Brain microvascular endothelial cell (primary cell): ENCODE results near the gene RECQL5.

Source experiments
- DNase-seq: peaks from one replicate; pipeline ENCODE4 v3.0.0-alpha.2; 2020
- H3K27ac ChIP-seq: fragments of 250-450 bp; sonication (Bioruptor Pico); 2 replicates; pipeline ENCODE4 v1.5.1; 2020; ENCODE audit warnings: mild to moderate bottlenecking, moderate library complexity
- H3K27me3 ChIP-seq: fragments of 250-450 bp; sonication (Bioruptor Pico); replicated peaks from 2 replicates; pipeline ENCODE4 v1.5.1; 2020; ENCODE audit warnings: mild to moderate bottlenecking
- H3K36me3 ChIP-seq: fragments of 250-450 bp; sonication (Bioruptor Pico); replicated peaks from 2 replicates; pipeline ENCODE4 v1.5.1; 2020; ENCODE audit warnings: mild to moderate bottlenecking
- H3K4me3 ChIP-seq: 2 replicates; pipeline ENCODE4 v1.5.1; 2011; ENCODE audit warnings: low read depth, mild to moderate bottlenecking, control low read depth, low read length, moderate library complexity
- in situ Hi-C: cut with HindIII; loops from 2 replicates; pipeline ENCODE4 v1.10.0; 2017; ENCODE audit warnings: low sequenced_read_pairs, low pct_ligation_motif_present
- TF ChIP-seq, protein P1 (sequence below): IDR thresholded peaks from 2 replicates; pipeline ENCODE4 v1.5.1; 2011; ENCODE audit warnings: low read depth, mild to moderate bottlenecking, moderate library complexity, low read length, control low read depth, inconsistent platforms; ENCODE audit errors: missing control alignments

RECQL5 gene

GRCh38 chr17:75703591-75703990 is 36.6 kb upstream of the RECQL5 start:
- in situ Hi-C loops = no loop called here
- Histone ChIP-seq H3K27ac (no peak overlapping the region), H3K36me3 (peaks cover 60% of the 10 kb centered on the region), H3K27me3 (no peaks in the 10 kb centered on the region), H3K4me3 (no peak overlapping the region)
- TF ChIP-seq, protein P1, sequence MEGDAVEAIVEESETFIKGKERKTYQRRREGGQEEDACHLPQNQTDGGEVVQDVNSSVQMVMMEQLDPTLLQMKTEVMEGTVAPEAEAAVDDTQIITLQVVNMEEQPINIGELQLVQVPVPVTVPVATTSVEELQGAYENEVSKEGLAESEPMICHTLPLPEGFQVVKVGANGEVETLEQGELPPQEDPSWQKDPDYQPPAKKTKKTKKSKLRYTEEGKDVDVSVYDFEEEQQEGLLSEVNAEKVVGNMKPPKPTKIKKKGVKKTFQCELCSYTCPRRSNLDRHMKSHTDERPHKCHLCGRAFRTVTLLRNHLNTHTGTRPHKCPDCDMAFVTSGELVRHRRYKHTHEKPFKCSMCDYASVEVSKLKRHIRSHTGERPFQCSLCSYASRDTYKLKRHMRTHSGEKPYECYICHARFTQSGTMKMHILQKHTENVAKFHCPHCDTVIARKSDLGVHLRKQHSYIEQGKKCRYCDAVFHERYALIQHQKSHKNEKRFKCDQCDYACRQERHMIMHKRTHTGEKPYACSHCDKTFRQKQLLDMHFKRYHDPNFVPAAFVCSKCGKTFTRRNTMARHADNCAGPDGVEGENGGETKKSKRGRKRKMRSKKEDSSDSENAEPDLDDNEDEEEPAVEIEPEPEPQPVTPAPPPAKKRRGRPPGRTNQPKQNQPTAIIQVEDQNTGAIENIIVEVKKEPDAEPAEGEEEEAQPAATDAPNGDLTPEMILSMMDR = no peak
- no peak for DNase-seq

DNA sequence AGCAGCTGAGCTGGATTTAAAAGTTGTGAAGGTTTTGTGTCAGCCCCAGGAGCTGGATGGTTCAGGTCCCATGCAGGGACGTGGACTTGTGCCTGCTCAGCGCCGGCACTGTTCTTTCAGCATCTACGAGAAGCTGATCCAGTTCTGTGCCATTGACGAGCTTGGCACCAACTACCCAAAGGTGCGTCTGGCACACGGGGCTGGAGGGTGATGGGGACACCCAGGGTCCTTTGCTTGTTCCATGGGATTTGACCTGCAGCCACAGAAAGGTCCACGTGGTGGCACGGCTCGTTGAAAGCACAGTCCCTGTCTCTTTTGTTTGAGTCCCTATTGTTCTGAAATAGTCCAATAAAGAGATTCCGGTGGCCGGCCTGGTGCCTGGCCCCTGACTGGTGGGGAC is 36.2 kb upstream of the RECQL5 start:
- Histone ChIP-seq H3K27me3 (no peaks in the 10 kb centered on the region), H3K36me3 (peaks cover 56% of the 10 kb centered on the region), H3K4me3 (no peak overlapping the region), H3K27ac (no peak overlapping the region)
- TF ChIP-seq, protein P1 = no peak
- DNase-seq = no peak
- in situ Hi-C loops = no loop called here

GRCh38 chr17:75701288-75701687 is 34.3 kb upstream of the RECQL5 start:
- Histone ChIP-seq H3K36me3 (peaks cover 54% of the 10 kb centered on the region), H3K4me3 (no peak overlapping the region), H3K27ac (peak overlapping the region; percentile 83), H3K27me3 (no peaks in the 10 kb centered on the region)
- TF ChIP-seq, protein P1 = no peak
- in situ Hi-C loops = no loop called here
- DNase-seq = no peak

DNA sequence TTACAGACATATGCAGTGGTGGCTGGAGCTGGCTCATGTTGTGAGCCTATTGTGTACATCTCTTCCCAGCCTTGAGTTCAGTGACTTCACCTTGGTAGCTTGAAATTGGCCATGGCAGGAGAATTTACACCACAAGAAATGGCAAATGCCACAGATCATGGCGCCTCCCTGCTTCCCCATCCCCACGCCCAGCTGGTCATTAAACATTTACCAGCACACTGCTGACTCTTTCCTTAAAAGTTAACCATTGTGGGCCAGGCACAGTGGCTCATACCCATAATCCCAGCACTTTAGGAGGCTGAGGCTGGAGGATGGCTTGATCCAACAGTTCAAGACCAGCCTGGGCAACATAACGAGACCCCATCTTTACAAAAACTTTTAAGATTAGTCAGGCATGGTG is 31.7 kb upstream of the RECQL5 start:
- no peak for DNase-seq
- Histone ChIP-seq H3K36me3 (peaks cover 48% of the 10 kb centered on the region), H3K27me3 (no peaks in the 10 kb centered on the region), H3K27ac (no peak overlapping the region), H3K4me3 (no peak overlapping the region)
- TF ChIP-seq, protein P1 = no peak
- in situ Hi-C loops = no loop called here

DNA sequence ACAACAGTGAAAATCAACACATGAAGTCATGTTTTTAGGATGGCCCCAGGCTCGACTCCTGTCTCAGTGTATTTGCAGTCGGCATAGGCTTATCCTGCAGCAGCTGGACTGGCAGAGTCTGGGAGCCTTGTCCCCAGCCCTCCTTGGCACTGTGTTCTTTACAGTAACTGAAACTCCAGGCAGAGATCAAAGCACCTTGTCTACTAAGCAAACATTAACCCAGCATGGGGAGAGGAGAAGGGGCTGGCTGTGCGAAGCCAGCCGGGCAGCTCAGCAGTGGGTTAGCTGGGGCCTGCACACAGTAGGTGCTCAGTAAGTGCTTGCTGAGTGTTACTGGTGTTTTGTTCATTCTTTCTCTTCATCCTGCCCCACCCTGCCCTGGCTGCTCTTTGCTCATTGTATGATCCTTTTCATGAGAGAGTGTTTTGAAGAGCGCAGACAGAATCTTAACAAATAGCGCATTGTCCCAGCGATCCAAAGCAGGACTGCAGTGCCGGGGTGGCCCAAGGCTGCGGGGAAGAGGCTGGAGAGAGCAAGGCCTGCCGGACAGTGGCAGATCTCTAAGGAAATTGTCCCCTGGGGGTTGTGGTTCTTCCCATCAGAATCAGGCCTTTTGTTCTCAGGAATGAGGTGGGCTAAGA is 30.8 kb upstream of the RECQL5 start:
- TF ChIP-seq, protein P1 = no peak
- in situ Hi-C loops = no loop called here
- H3K36me3 ChIP-seq = peaks cover 39% of the 10 kb centered on the region
- no peak for DNase-seq
- H3K4me3 ChIP-seq = no peak overlapping the region
- no peaks in the 10 kb centered on the region for H3K27me3 ChIP-seq
- no peak overlapping the region for H3K27ac ChIP-seq

DNA sequence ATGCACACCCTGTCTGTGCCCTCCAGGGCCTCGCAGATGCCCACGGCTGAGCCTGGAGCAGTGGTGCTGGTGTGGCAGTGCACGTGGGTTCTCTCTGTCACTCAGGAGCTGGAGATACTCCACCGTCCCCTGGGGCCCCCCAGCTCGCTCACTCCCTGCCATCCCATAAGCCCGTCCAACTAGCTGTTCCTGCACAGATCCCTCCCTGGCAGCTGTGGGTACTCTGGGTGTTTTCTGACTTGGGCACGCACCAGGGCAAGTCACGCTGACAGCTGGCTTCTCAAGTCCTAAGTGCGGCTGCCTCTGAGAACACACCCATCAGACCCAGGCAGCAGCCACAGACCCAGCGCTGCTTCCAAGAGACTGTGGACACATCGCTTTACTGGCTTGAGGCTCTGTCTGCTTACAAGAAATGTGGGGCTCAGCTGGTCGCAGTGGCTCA is 28.9 kb upstream of the RECQL5 start:
- Histone ChIP-seq H3K36me3 (peaks cover 23% of the 10 kb centered on the region), H3K4me3 (no peak overlapping the region), H3K27ac (no peak overlapping the region), H3K27me3 (no peaks in the 10 kb centered on the region)
- TF ChIP-seq, protein P1 = no peak
- in situ Hi-C loops = no loop called here
- no peak for DNase-seq
